Measurements from ENCODE around the gene NME7.
"Not testable (repeated sequence)": the region's sequence is repeated elsewhere in the genome, so short reads cannot be mapped to it uniquely, and the experiment has no call there.

Gene NME7

GRCh38 chr1:169363046-169363730, 4.4 kb downstream of the NME7 start:
- H3K4me1 Mint-ChIP-seq (ENCODE audit: low read depth), result no peaks in the 10 kb centered on the region
- intact Hi-C loops (cut with micrococcal nuclease), result no loop called here
- no peak overlapping the region for H3K27ac Mint-ChIP-seq
- H3K27me3 Mint-ChIP-seq, result no peaks in the 10 kb centered on the region
- H3K4me3 Mint-ChIP-seq, result no peak overlapping the region
- peaks cover 6% of the 10 kb centered on the region for H3K36me3 Mint-ChIP-seq (ENCODE audit: low read depth)
- no peaks in the 10 kb centered on the region for H3K9me3 Mint-ChIP-seq

GRCh38 chr1:169361281-169361680, 6.3 kb downstream of the NME7 start:
- Mint-ChIP-seq H3K27ac (no peak overlapping the region), H3K9me3 (no peaks in the 10 kb centered on the region), H3K4me3 (no peak overlapping the region), H3K27me3 (no peaks in the 10 kb centered on the region), H3K4me1 (ENCODE audit: low read depth) (no peaks in the 10 kb centered on the region), H3K36me3 (ENCODE audit: low read depth) (peaks cover 6% of the 10 kb centered on the region)
- intact Hi-C loops (cut with micrococcal nuclease), result no loop called here

- H3K9me3 Mint-ChIP-seq, result no peaks in the 10 kb centered on the region
- H3K27me3 Mint-ChIP-seq, result no peaks in the 10 kb centered on the region
- intact Hi-C loops (cut with micrococcal nuclease), result no loop called here
- H3K4me3 Mint-ChIP-seq, result no peak overlapping the region
- no peak overlapping the region for H3K27ac Mint-ChIP-seq
- peaks cover 6% of the 10 kb centered on the region for H3K36me3 Mint-ChIP-seq (ENCODE audit: low read depth)
- no peaks in the 10 kb centered on the region for H3K4me1 Mint-ChIP-seq (ENCODE audit: low read depth)
Measured at GRCh38 chr1:169360415-169360814, 7.2 kb downstream of the NME7 start.

- H3K36me3 Mint-ChIP-seq (ENCODE audit: low read depth), result no peaks in the 10 kb centered on the region
- intact Hi-C loops (cut with micrococcal nuclease), result loop anchor here (1.0 to 5.0 kb wide), 4 partner anchors 711 to 1006 kb away; no protein-coding TSS in a partner anchor
- H3K27ac Mint-ChIP-seq, result no peak overlapping the region
- no peaks in the 10 kb centered on the region for H3K4me1 Mint-ChIP-seq (ENCODE audit: low read depth)
- H3K4me3 Mint-ChIP-seq, result no peak overlapping the region
- H3K9me3 Mint-ChIP-seq, result no peaks in the 10 kb centered on the region
- no peaks in the 10 kb centered on the region for H3K27me3 Mint-ChIP-seq
Measured at GRCh38 chr1:169348383-169349036, 19.1 kb downstream of the NME7 start.

- intact Hi-C loops (cut with micrococcal nuclease), result loop anchor here (1.0 to 5.0 kb wide), 4 partner anchors 711 to 1006 kb away; no protein-coding TSS in a partner anchor
- Mint-ChIP-seq H3K36me3 (ENCODE audit: low read depth) (no peaks in the 10 kb centered on the region), H3K4me3 (no peak overlapping the region), H3K27me3 (no peaks in the 10 kb centered on the region), H3K9me3 (no peaks in the 10 kb centered on the region), H3K4me1 (ENCODE audit: low read depth) (no peaks in the 10 kb centered on the region), H3K27ac (no peak overlapping the region)
Measured at GRCh38 chr1:169347688-169348382, 19.8 kb downstream of the NME7 start.

- Mint-ChIP-seq H3K27me3 (no peaks in the 10 kb centered on the region), H3K4me3 (no peak overlapping the region), H3K9me3 (no peaks in the 10 kb centered on the region), H3K27ac (no peak overlapping the region), H3K36me3 (ENCODE audit: low read depth) (no peaks in the 10 kb centered on the region), H3K4me1 (ENCODE audit: low read depth) (no peaks in the 10 kb centered on the region)
- intact Hi-C loops (cut with micrococcal nuclease), result loop anchor here (5.0 kb wide), 2 partner anchors 909 to 1004 kb away; no protein-coding TSS in a partner anchor
Measured at GRCh38 chr1:169346036-169346589, 21.5 kb downstream of the NME7 start.

- Mint-ChIP-seq H3K9me3 (peaks cover 4% of the 10 kb centered on the region), H3K36me3 (ENCODE audit: low read depth) (no peaks in the 10 kb centered on the region), H3K4me1 (ENCODE audit: low read depth) (no peaks in the 10 kb centered on the region), H3K4me3 (no peak overlapping the region), H3K27me3 (no peaks in the 10 kb centered on the region), H3K27ac (no peak overlapping the region)
- intact Hi-C loops (cut with micrococcal nuclease), result loop anchor here (5.0 kb wide), 2 partner anchors 908 to 1003 kb away; no protein-coding TSS in a partner anchor
Measured at GRCh38 chr1:169345511-169345910, 22.1 kb downstream of the NME7 start.

- H3K9me3 Mint-ChIP-seq, result peaks cover 20% of the 10 kb centered on the region
- H3K36me3 Mint-ChIP-seq (ENCODE audit: low read depth); intact Hi-C loops (cut with micrococcal nuclease); H3K27me3 Mint-ChIP-seq; H3K4me3 Mint-ChIP-seq; H3K27ac Mint-ChIP-seq; H3K4me1 Mint-ChIP-seq (ENCODE audit: low read depth): not testable (repeated sequence)
Measured at GRCh38 chr1:169342096-169342495, 25.5 kb downstream of the NME7 start.

GRCh38 chr1:169340882-169341281, 26.7 kb downstream of the NME7 start:
- H3K4me1 Mint-ChIP-seq (ENCODE audit: low read depth), result no peaks in the 10 kb centered on the region
- intact Hi-C loops (cut with micrococcal nuclease), result no loop called here
- H3K9me3 Mint-ChIP-seq, result peaks cover 22% of the 10 kb centered on the region
- no peaks in the 10 kb centered on the region for H3K36me3 Mint-ChIP-seq (ENCODE audit: low read depth)
- H3K4me3 Mint-ChIP-seq, result no peak overlapping the region
- no peaks in the 10 kb centered on the region for H3K27me3 Mint-ChIP-seq
- H3K27ac Mint-ChIP-seq, result no peak overlapping the region

- no peaks in the 10 kb centered on the region for H3K27me3 Mint-ChIP-seq
- peaks cover 28% of the 10 kb centered on the region for H3K9me3 Mint-ChIP-seq
- peaks cover 6% of the 10 kb centered on the region for H3K36me3 Mint-ChIP-seq (ENCODE audit: low read depth)
- no peak overlapping the region for H3K27ac Mint-ChIP-seq
- no peaks in the 10 kb centered on the region for H3K4me1 Mint-ChIP-seq (ENCODE audit: low read depth)
- intact Hi-C loops (cut with micrococcal nuclease), result loop anchor here (10.0 kb wide), 1 partner anchor 125 kb away; no protein-coding TSS in a partner anchor
- H3K4me3 Mint-ChIP-seq, result no peak overlapping the region
Measured at GRCh38 chr1:169339773-169340172, 27.8 kb downstream of the NME7 start.

GRCh38 chr1:169338617-169339016, 29.0 kb downstream of the NME7 start:
- no peaks in the 10 kb centered on the region for H3K4me1 Mint-ChIP-seq (ENCODE audit: low read depth)
- H3K36me3 Mint-ChIP-seq (ENCODE audit: low read depth), result peaks cover 6% of the 10 kb centered on the region
- H3K9me3 Mint-ChIP-seq, result peaks cover 28% of the 10 kb centered on the region
- no peaks in the 10 kb centered on the region for H3K27me3 Mint-ChIP-seq
- intact Hi-C loops (cut with micrococcal nuclease), result loop anchor here (10.0 kb wide), 1 partner anchor 124 kb away; no protein-coding TSS in a partner anchor
- no peak overlapping the region for H3K27ac Mint-ChIP-seq
- H3K4me3 Mint-ChIP-seq, result no peak overlapping the region

- peaks cover 28% of the 10 kb centered on the region for H3K9me3 Mint-ChIP-seq
- H3K4me1 Mint-ChIP-seq (ENCODE audit: low read depth); H3K27ac Mint-ChIP-seq; H3K4me3 Mint-ChIP-seq; H3K36me3 Mint-ChIP-seq (ENCODE audit: low read depth); H3K27me3 Mint-ChIP-seq: not testable (repeated sequence)
- intact Hi-C loops (cut with micrococcal nuclease), result loop anchor here (10.0 kb wide), 1 partner anchor 122 kb away; no protein-coding TSS in a partner anchor
Measured at GRCh38 chr1:169336947-169337715, 30.5 kb downstream of the NME7 start.

GRCh38 chr1:169334727-169335126, 32.9 kb downstream of the NME7 start:
- H3K9me3 Mint-ChIP-seq, result peaks cover 18% of the 10 kb centered on the region
- not testable (repeated sequence) for H3K27ac Mint-ChIP-seq; H3K36me3 Mint-ChIP-seq (ENCODE audit: low read depth); H3K4me1 Mint-ChIP-seq (ENCODE audit: low read depth); H3K27me3 Mint-ChIP-seq; H3K4me3 Mint-ChIP-seq
- intact Hi-C loops (cut with micrococcal nuclease), result loop anchor here (10.0 kb wide), 1 partner anchor 120 kb away; no protein-coding TSS in a partner anchor

Data from dendritic cell treated with granulocyte-macrophage colony-stimulating factor and Interleukin-4, amounts not matched to agents 40 ng/mL and 50 ng/mL, for 4 days (primary cell).